ENCODE results near the gene CCDC90B. TPM values are rescaled to one million over a fixed set of nuclear protein-coding genes. Genes with fewer than 3 reads are reported as not detected.

CCDC90B gene
- total RNA-seq, 1 experiment from 2014 or later = 35.9 TPM

DNA sequence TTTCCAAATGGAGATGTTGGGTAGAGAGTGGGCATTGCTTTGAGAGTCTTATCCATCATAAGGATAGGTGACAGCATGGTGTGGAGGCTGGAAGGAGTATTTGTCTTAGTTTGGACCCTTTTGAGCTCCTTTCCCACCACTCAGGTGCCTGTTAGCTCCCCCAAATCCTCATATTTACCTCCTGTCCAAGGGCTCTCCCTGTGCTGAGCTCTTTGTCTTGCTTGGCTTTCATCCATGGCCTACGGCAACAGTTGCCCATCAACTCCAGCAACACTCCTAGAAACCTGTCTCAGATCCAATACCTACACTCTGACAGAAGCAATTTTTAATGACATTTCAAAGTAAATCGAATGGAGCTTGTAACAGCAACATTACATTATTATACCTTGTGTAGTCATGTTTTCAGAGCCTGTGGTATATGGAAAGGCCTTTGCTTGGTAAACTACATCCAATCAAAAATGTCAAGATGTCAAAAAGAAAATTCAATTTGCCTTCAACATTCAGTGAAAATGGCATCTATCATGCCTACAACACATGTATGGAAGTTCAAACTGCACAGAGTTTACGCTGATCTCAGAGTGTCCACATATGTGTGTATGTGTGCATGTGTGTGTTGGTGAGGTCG lies 49.4 kb upstream of the CCDC90B start:
- H2BK5ac ChIP-seq (ENCODE audit: insufficient read length, low read length) = no peak overlapping the region
- H2BK12ac ChIP-seq (ENCODE audit: insufficient read length, low read depth, low read length) = no peak overlapping the region
- no peak overlapping the region for H4K5ac ChIP-seq (ENCODE audit: insufficient read length, low read depth, low read length)
- no peak overlapping the region for H2BK15ac ChIP-seq (ENCODE audit: low read depth, low read length)
- H3K27me3 ChIP-seq (ENCODE audit: insufficient read depth, low read length) = no peaks in the 10 kb centered on the region
- no peaks in the 10 kb centered on the region for H3K79me1 ChIP-seq (ENCODE audit: insufficient read depth, low read depth, low read length, poor library complexity, severe bottlenecking)
- no peak overlapping the region for H3K23ac ChIP-seq (ENCODE audit: insufficient read length, low read depth, low read length)
- no peak overlapping the region for H2BK120ac ChIP-seq (ENCODE audit: low read depth, low read length, poor library complexity, severe bottlenecking)
- WGBS (ENCODE audit: extremely low coverage, insufficient read length, low lambda C conversion rate) = no CpG with 5 or more reads among the region's 4 CpGs
- H3K4me2 ChIP-seq (ENCODE audit: insufficient read depth, insufficient read length, low read length) = no peak overlapping the region
- Mint-ChIP-seq H3K9me3 (no peaks in the 10 kb centered on the region; a peak in 1 of 5 replicates), H3K4me1 (peaks cover 4 to 13% of the 10 kb centered on the region in 2 experiments), H3K4me3 (no peak overlapping the region), H3K27me3 (ENCODE audit: low read depth) (no peaks in the 10 kb centered on the region), H3K27ac (no peak overlapping the region), H3K36me3 (ENCODE audit: insufficient read depth in 1 of 3, low read depth in 3 of 3) (no peaks in the 10 kb centered on the region)
- no peak overlapping the region for H3K56ac ChIP-seq (ENCODE audit: insufficient read length, low read depth, low read length)
- no peak overlapping the region for H3K4ac ChIP-seq (ENCODE audit: low read depth, low read length)
- TF ChIP-seq, protein P1, sequence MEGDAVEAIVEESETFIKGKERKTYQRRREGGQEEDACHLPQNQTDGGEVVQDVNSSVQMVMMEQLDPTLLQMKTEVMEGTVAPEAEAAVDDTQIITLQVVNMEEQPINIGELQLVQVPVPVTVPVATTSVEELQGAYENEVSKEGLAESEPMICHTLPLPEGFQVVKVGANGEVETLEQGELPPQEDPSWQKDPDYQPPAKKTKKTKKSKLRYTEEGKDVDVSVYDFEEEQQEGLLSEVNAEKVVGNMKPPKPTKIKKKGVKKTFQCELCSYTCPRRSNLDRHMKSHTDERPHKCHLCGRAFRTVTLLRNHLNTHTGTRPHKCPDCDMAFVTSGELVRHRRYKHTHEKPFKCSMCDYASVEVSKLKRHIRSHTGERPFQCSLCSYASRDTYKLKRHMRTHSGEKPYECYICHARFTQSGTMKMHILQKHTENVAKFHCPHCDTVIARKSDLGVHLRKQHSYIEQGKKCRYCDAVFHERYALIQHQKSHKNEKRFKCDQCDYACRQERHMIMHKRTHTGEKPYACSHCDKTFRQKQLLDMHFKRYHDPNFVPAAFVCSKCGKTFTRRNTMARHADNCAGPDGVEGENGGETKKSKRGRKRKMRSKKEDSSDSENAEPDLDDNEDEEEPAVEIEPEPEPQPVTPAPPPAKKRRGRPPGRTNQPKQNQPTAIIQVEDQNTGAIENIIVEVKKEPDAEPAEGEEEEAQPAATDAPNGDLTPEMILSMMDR (conservative IDR thresholded peaks at IDR 0.05) = no peak
- no peaks in the 10 kb centered on the region for H3K79me2 ChIP-seq (ENCODE audit: insufficient read depth, low read length)
- no peaks in the 10 kb centered on the region for H3K4me1 ChIP-seq (ENCODE audit: insufficient read depth, low read length)
- H4K20me1 ChIP-seq (ENCODE audit: control insufficient read depth, insufficient read depth, insufficient read length) = no peaks in the 10 kb centered on the region
- no peak overlapping the region for H2AK5ac ChIP-seq (ENCODE audit: insufficient read length, low read length)
- no peaks in the 10 kb centered on the region for H3K23me2 ChIP-seq (ENCODE audit: insufficient read length, low read depth, low read length, poor library complexity, severe bottlenecking)
- no peak overlapping the region for H3K9ac ChIP-seq (ENCODE audit: extremely low read depth, insufficient read length, low read length)
- no peak overlapping the region for H4K91ac ChIP-seq (ENCODE audit: insufficient read length, low read depth, low read length)
- H3K27ac ChIP-seq (ENCODE audit: insufficient read length, low read depth, low read length) = no peak overlapping the region
- H3K14ac ChIP-seq (ENCODE audit: insufficient read depth, low read length) = no peak overlapping the region
- H3K18ac ChIP-seq (ENCODE audit: insufficient read length, low read depth, low read length) = no peak overlapping the region
- H3T11ph ChIP-seq (ENCODE audit: low read length) = no peak overlapping the region
- no peaks in the 10 kb centered on the region for H3K9me3 ChIP-seq (ENCODE audit: control insufficient read depth, low read depth, low read length)
- no peak overlapping the region for H2AFZ ChIP-seq (ENCODE audit: low read length)
- no peak for DNase-seq
- H2BK20ac ChIP-seq (ENCODE audit: low read depth, low read length, poor library complexity, severe bottlenecking) = no peak overlapping the region
- H4K8ac ChIP-seq (replicated peaks; ENCODE audit: insufficient read length, low read depth, low read length) = no peak overlapping the region
